ENCODE results near the gene OSBPL10.
"Not testable (repeated sequence)": the region's sequence is repeated elsewhere in the genome, so short reads cannot be mapped to it uniquely, and the experiment has no call there.

Gene OSBPL10, protein sequence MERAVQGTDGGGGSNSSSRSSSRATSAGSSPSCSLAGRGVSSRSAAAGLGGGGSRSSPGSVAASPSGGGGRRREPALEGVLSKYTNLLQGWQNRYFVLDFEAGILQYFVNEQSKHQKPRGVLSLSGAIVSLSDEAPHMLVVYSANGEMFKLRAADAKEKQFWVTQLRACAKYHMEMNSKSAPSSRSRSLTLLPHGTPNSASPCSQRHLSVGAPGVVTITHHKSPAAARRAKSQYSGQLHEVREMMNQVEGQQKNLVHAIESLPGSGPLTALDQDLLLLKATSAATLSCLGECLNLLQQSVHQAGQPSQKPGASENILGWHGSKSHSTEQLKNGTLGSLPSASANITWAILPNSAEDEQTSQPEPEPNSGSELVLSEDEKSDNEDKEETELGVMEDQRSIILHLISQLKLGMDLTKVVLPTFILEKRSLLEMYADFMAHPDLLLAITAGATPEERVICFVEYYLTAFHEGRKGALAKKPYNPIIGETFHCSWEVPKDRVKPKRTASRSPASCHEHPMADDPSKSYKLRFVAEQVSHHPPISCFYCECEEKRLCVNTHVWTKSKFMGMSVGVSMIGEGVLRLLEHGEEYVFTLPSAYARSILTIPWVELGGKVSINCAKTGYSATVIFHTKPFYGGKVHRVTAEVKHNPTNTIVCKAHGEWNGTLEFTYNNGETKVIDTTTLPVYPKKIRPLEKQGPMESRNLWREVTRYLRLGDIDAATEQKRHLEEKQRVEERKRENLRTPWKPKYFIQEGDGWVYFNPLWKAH

GRCh38 chr3:31981206-31982181 lies at the start of gene OSBPL10, which contains the start of gene ZNF860:
Gene OSBPL10, minus strand, starts transcription at chr3:31981262. Its CDS starts 83 bp downstream, at chr3:31981179.
Gene ZNF860, plus strand, starts transcription at chr3:31981750. Its CDS starts 7,330 bp downstream, at chr3:31989080.
- peak; percentile 32 for DNase-seq

- DNase-seq = no peak
These were observed 45.5 kb upstream of the OSBPL10 start for GRCh38 chr3:32026593-32026992.

DNA sequence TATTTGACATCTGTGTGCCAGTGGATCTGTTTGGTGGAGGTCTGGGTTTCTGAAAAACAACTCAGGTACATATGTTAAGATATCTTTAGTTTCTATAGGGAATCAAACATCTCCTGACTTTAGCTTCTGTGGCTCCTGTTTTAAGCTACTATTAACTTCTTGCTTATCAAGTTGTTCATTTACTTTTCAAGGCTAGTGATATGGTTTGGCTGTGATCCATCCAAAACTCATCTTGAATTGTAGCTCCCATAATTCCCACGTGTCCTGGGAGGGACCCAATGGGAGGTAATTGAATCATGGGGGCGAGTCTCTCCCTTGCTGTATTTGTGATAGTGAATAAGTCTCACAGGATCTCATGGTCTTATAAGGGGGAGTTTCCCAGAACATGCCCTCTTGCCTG lies 41.9 kb upstream of the OSBPL10 start:
- DNase-seq = no peak

DNA sequence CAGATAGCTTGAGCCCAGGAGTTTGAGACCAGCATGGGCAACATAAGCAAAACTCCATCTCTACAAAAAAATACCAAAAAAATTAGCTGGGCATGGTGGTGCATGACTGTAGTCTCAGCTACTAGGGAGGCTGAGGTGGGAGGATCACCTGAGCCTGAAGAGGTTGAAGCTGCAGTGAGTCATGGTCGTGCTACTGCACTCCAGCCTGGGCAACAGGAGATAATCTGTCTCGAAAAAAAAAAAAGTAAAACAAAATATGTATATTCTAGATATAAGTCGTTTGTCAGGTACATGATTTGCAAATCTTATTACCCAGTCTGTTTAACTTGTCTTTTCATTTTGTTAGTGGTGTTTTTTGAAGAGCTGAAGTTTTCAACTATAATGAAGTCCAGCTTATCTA lies 40.7 kb upstream of the OSBPL10 start:
- DNase-seq = no peak

DNA sequence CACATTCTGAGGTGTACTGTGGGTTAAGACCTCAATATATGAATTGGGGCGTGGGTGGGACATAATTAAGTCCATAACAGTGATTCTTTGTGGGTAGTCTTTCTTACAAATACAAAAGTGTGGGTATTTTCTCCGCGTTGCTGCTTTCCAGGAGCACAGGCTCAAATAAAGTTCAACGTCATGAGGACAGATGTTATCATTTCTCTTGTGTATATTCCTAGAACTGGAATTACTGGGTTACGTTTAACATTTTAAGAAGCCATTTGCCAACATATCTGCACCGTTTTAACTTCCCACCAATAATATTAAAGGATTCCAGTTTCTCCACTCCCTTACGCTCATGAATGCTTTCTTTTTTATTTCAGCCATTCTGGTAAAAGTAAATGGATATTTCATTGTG lies 40.1 kb upstream of the OSBPL10 start:
- DNase-seq = no peak

DNA sequence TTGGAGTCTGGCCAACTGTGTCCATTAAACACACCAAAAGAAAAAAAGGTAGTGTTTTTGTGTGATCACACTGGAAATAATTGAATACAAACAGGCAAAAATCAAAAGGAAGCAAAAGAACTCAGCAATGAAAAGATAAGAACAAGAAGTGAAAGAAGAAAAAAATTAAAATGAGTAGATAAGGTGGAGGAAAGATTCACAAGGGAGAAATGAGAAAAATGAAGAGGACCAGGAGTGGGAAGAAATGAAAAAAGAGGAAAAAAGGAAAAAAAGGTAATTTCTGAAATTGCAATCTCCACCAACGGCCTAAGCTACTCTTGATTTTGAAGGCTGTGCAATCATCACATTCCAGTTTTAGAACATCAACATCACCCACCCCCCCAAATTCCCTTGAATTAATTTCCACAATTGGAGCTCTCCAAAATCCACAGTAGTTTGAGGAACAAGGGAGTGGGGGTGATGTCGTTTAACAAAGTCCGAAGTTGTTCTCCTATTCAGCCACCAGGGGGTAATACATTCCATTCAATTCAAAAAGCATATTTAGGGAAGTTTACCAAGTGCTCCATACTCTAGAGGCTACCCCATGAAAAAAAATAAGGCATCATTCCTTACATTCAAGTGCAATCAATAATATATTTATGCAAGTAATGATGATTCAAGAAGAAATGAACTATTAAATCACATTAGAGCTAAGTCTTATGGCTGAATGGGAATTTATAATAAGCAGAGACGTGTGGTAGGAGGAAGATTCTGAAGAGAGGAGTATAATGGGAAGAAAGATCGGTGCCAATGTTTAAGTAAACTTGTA lies 37.9 kb upstream of the OSBPL10 start:
- DNase-seq = no peak

- DNase-seq = no peak
These were observed 36.2 kb upstream of the OSBPL10 start for GRCh38 chr3:32017286-32017685.

DNA sequence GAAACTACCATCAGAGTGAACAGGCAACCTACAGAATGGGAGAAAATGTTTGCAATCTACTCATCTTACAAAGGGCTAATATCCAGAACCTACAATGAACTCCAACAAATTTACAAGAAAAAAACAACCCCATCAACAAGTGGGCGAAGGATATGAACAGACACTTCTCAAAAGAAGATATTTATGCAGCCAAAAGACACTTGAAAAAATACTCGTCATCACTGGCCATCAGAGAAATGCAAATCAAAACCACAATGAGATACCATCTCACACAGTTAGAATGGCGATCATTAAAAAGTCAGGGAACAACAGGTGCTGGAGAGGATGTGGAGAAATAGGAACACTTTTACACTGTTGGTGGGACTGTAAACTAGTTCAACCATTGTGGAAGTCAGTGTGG lies 34.6 kb upstream of the OSBPL10 start:
- DNase-seq = not testable (repeated sequence)

GRCh38 chr3:32010699-32011098 lies 29.6 kb upstream of the OSBPL10 start:
- DNase-seq = not testable (repeated sequence)

- no peak for DNase-seq
These were observed 28.9 kb upstream of the OSBPL10 start for GRCh38 chr3:32009957-32010356.

GRCh38 chr3:32009101-32009500 lies 28.0 kb upstream of the OSBPL10 start:
- no peak for DNase-seq

DNA sequence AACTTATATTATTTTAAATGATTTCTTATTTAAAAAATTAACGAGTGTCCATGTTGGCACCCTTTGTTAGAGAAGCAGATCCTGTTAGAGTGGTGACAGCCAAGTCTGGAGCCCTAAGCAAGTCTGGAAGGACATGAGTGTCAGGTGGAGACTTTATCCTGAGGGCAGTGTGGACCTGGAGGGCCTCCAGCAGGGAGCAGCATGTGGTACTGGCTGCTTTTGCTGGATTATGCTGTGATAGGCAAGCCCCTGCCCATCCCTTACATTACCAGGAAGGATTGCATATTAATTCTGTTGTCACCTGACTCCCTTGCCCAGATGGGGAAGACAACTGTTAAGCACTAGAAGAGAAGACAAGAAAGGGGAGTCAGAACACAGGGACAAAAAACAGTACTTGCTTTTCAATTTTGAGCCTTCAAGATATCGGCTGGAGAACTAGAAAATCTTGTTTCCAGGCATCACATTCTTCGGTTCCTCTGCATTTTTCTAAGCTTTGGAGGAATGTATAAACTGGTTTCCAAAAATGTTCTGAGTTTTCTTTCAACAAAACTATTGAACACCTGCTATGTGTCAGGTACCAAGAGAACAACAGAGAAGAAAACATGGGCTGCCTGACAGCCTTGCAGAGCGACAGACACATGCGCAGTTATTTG lies 23.2 kb upstream of the OSBPL10 start:
- DNase-seq = no peak

GRCh38 chr3:32003380-32003779 lies 22.3 kb upstream of the OSBPL10 start:
- no peak for DNase-seq

GRCh38 chr3:32002561-32003368 lies 21.7 kb upstream of the OSBPL10 start:
- DNase-seq = no peak

GRCh38 chr3:32000877-32001276 lies 19.8 kb upstream of the OSBPL10 start:
- DNase-seq = no peak

DNA sequence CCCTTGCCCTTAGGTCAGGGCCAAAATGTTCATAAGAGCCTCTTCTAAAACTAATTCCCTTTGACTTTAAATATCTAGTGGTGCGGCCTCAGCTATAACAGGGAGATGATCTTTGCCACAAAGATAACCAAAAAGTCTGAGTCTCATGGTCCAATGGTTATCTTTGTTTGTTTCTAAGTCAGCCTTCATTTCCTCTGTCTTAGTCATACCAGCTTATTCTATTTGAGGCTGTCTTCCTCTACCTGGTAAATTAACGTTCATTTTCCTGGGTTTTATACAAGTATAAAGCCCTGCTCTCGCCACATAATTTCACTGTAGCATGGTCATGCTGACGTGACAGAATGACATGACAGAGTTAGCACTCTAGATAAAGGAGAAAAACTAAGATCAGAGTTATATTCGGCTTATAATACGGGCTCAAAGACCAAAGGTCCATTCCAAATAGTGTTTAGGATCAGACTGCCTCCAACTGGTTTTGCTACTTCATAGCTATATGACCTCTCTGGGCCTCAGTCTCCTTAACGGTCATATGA lies 18.9 kb upstream of the OSBPL10 start:
- no peak for DNase-seq

DNA sequence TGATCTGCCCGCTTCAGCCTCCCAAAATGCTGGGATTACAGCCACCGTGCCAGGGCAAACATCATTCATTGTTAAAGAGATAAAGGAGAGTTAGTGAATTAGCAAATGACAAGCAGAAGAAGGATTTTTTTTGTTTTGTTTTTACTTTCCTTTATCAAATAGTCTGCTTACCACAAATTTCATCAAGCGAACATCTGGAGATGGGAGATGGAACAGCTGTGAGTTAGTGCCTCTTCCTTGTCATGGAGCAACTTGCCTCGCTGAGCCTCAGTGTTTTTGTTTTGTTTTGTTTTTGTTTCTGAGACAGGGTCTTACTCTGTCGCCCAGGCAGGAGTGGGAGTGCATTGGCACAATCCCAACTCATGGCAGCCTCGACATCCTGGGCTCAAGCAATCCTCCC lies 16.4 kb upstream of the OSBPL10 start:
- DNase-seq = no peak

GRCh38 chr3:31996195-31996594 lies 15.1 kb upstream of the OSBPL10 start:
- DNase-seq = no peak

- not testable (repeated sequence) for DNase-seq
These were observed 14.0 kb upstream of the OSBPL10 start for GRCh38 chr3:31995026-31995425.

DNA sequence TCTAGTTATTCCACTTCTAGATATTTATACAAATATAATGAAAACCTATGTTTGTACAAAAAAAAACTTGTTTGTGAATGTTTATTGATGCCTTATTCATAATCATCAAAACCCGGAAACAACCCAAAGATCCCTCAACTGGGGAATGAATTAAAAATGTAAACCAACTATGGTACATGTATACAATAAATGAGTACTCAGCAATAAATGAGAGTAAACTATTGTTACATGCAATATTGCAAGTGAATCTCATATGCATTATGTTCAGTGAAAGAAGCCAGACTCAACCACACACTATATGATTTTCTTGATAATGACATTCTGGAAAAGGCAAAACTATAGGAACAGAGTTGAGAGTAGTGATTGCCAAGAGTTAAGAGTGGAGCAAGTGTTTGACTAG lies 12.8 kb upstream of the OSBPL10 start:
- DNase-seq = no peak
